ENCODE data around the gene ZCCHC14. TPM values are rescaled to one million over a fixed set of nuclear protein-coding genes. Genes with fewer than 3 reads are reported as not detected.
"Not testable (repeated sequence)": the region's sequence is repeated elsewhere in the genome, so short reads cannot be mapped to it uniquely, and the experiment has no call there.

Gene ZCCHC14
- total RNA-seq, 1 donor from 2014 or later: 50.4 TPM

DNA sequence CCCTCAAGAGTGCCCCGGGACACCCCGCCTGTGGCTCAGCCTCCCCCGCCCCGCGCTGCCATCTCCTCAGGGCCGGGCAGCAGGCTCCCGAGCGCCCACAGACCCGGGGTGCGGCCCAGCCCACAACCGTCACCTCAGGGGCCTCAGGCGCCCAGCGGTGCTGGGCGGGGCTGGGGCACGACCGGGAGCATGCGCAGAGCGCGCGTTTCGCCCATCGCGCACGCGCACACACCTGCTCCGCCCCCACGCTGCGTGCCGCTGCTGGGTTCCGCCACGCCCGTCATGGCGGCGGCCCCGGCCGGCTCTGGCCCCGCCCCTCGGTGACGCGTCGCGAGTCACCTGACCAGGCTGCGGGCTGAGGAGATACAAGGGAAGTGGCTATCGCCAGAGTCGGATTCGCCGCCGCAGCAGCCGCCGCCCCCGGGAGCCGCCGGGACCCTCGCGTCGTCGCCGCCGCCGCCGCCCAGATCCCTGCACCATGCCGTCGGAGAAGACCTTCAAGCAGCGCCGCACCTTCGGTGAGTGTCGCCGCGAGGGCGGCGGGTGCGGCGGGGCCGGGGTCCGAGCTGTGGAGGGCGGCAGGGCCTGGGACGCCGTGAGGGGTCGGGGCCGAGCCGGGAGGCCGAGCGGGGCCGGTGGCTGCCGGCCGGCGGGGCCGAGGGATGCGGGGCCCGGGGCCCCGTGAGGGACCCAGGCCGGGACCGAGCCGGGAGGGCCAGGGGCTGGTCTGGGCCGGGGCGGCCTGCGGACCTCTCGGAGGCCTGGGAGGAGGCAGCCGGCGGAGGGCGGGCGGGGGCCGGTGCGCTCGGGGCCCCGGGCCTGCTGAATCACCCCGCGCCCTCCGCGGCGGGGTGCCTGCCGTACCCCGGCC is 100.6 kb downstream of the ZCCHC14 start, which contains the start of gene MAP1LC3B:
Gene MAP1LC3B (plus strand): TSS at position 387 of the 871 bp plus-strand sequence. CDS start 92 bp downstream, at position 479.
- Mint-ChIP-seq H3K27ac (ENCODE audit: unreplicated experiment) (peak within 1 kb of the TSS; percentile 93), H3K4me1 (ENCODE audit: unreplicated experiment) (peaks cover 23% of the 10 kb centered on the region), H3K9me3 (ENCODE audit: unreplicated experiment) (no peaks in the 10 kb centered on the region), H3K27me3 (ENCODE audit: unreplicated experiment) (peaks cover 6% of the 10 kb centered on the region), H3K36me3 (ENCODE audit: low read depth, unreplicated experiment) (peaks cover 7% of the 10 kb centered on the region), H3K4me3 (ENCODE audit: unreplicated experiment) (peak within 1 kb of the TSS; percentile 95)
- DNase-seq (ENCODE audit: low spot score): peak; percentile 99
- TF ChIP-seq, protein P1, sequence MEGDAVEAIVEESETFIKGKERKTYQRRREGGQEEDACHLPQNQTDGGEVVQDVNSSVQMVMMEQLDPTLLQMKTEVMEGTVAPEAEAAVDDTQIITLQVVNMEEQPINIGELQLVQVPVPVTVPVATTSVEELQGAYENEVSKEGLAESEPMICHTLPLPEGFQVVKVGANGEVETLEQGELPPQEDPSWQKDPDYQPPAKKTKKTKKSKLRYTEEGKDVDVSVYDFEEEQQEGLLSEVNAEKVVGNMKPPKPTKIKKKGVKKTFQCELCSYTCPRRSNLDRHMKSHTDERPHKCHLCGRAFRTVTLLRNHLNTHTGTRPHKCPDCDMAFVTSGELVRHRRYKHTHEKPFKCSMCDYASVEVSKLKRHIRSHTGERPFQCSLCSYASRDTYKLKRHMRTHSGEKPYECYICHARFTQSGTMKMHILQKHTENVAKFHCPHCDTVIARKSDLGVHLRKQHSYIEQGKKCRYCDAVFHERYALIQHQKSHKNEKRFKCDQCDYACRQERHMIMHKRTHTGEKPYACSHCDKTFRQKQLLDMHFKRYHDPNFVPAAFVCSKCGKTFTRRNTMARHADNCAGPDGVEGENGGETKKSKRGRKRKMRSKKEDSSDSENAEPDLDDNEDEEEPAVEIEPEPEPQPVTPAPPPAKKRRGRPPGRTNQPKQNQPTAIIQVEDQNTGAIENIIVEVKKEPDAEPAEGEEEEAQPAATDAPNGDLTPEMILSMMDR (IDR thresholded peaks at IDR 0.05; ENCODE audit: unreplicated experiment): no peak

DNA sequence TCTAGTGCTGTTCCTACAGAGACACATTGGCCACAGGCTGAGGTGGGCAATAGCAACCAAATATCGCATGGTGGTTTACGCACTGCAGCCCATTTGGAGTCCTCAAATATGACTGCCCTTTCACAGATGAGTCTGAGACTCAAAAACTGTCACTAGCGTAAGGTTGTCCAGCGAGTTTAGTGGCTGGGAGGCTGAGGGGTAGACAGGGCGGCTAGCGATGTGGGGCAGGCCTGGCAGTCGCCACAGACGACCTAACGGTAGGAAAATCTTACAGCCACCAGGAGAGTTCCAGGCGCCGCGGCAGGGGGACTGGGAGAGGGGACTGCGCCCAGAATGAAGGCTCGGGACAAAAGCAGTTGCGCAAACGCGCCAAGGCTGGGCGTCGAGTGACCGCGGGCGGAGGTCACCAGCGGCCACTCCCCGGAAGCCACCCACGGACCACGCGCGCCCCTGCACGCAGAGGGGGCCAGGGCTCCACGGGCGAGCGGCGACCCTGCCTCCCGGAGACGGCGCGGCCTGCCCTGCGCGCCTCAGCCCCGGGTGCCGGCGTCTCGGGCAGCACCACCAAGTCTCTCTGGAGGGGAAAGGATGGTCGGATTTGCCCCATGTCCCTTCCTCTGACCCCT is 101.4 kb downstream of the ZCCHC14 start:
- H3K4me1 Mint-ChIP-seq (ENCODE audit: unreplicated experiment): peaks cover 23% of the 10 kb centered on the region
- peaks cover 6% of the 10 kb centered on the region for H3K27me3 Mint-ChIP-seq (ENCODE audit: unreplicated experiment)
- H3K36me3 Mint-ChIP-seq (ENCODE audit: low read depth, unreplicated experiment): peaks cover 7% of the 10 kb centered on the region
- TF ChIP-seq, protein P1 (IDR thresholded peaks at IDR 0.05; ENCODE audit: unreplicated experiment): no peak
- H3K4me3 Mint-ChIP-seq (ENCODE audit: unreplicated experiment): peak overlapping the region; percentile 90
- no peaks in the 10 kb centered on the region for H3K9me3 Mint-ChIP-seq (ENCODE audit: unreplicated experiment)
- DNase-seq (ENCODE audit: low spot score): peak; percentile 33
- H3K27ac Mint-ChIP-seq (ENCODE audit: unreplicated experiment): peak overlapping the region; percentile 93

DNA sequence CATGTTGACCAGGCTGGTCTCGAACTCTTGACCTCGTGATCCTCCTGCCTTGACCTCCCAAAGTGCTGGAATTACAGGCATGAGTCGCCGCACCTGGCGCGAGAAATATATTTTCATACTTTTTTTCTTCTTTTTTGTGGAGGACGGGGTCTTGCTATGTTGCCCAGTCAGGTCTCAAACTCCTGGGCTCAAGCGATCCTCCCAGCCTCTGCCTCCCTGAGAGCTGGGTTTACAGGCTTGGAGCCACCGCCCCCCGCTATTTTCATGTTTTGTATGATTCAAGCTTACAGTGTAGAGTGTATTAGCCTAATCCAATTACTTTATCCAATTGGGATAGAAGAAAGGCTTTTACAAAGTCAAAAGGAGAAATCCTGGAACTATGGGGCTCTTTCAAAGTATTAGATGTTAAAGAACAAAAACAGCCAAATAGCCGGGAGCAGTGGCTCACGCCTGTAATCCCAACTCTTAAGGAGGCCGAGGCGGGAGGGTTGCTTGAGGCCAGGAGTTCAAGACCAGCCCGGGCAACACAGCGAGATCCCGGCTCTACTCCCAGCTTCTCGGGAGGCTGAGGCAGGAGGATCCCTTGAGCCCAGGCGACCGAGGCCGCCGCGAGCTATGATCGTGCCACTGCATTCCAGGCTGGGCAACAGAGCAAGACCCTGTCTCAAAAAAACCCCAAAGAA is 102.0 kb downstream of the ZCCHC14 start:
- H3K4me1 Mint-ChIP-seq (ENCODE audit: unreplicated experiment): peaks cover 23% of the 10 kb centered on the region

DNA sequence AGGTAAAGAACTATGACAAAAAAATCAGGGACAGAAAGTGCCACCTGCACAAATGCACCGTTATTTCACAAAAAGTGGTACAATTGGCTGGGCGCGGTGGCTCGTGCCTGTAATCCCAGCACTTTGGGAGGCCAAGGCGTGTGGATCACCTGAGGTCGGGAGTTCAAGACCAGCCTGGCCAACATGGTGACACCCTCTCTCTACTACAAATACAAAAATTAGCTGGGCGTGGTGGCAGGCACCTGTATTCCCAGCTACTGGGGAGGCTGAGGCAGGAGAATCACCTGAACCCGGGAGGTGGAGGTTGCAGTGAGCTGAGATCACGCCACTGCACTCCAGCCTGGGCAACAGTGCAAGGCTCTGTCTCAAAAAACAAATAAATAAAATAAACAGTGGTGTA is 102.9 kb downstream of the ZCCHC14 start:
- not testable (repeated sequence) for H3K27me3 Mint-ChIP-seq (ENCODE audit: unreplicated experiment); H3K9me3 Mint-ChIP-seq (ENCODE audit: unreplicated experiment); DNase-seq (ENCODE audit: low spot score); H3K4me3 Mint-ChIP-seq (ENCODE audit: unreplicated experiment); H3K36me3 Mint-ChIP-seq (ENCODE audit: low read depth, unreplicated experiment); H3K27ac Mint-ChIP-seq (ENCODE audit: unreplicated experiment)
- peaks cover 20% of the 10 kb centered on the region for H3K4me1 Mint-ChIP-seq (ENCODE audit: unreplicated experiment)

More for the DNA sequence above, 102.0 kb downstream of the ZCCHC14 start:
- peak overlapping the region; percentile 93 for H3K27ac Mint-ChIP-seq (ENCODE audit: unreplicated experiment)
- H3K4me3 Mint-ChIP-seq (ENCODE audit: unreplicated experiment): peak overlapping the region; percentile 90
- no peak for DNase-seq (ENCODE audit: low spot score)
- TF ChIP-seq, protein P1 (IDR thresholded peaks at IDR 0.05; ENCODE audit: unreplicated experiment): no peak
- peaks cover 7% of the 10 kb centered on the region for H3K36me3 Mint-ChIP-seq (ENCODE audit: low read depth, unreplicated experiment)
- peaks cover 6% of the 10 kb centered on the region for H3K27me3 Mint-ChIP-seq (ENCODE audit: unreplicated experiment)
- no peaks in the 10 kb centered on the region for H3K9me3 Mint-ChIP-seq (ENCODE audit: unreplicated experiment)

DNA sequence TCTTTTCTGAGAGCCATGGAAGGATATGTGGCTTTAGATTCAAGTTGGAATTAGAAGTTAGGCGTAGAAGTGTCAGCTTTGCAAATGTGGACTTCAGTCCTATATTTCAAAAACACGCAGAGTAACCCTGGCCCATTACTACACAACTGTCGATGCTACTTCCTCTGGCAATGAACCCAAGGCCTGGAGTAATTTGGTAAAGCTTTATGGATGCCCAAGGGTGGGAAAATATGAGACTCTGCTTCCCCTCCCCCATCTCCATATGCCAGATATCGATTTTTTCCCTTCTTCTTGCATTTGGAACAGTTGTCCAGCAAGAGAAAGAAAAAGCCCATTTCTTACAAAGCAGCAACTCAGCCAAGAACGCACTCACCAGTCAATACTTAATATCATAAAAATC is 103.6 kb downstream of the ZCCHC14 start:
- Mint-ChIP-seq H3K27ac (ENCODE audit: unreplicated experiment) (no peak overlapping the region), H3K36me3 (ENCODE audit: low read depth, unreplicated experiment) (peaks cover 7% of the 10 kb centered on the region), H3K27me3 (ENCODE audit: unreplicated experiment) (peaks cover 12% of the 10 kb centered on the region), H3K4me3 (ENCODE audit: unreplicated experiment) (no peak overlapping the region), H3K9me3 (ENCODE audit: unreplicated experiment) (no peaks in the 10 kb centered on the region), H3K4me1 (ENCODE audit: unreplicated experiment) (peaks cover 20% of the 10 kb centered on the region)
- no peak for DNase-seq (ENCODE audit: low spot score)
- TF ChIP-seq, protein P1 (IDR thresholded peaks at IDR 0.05; ENCODE audit: unreplicated experiment): no peak

All from endothelial cell (in vitro differentiated cells).